Astrocyte of the cerebellum (primary cell): ENCODE results near the gene IL4R.
"Not testable (repeated sequence)": the region's sequence is repeated elsewhere in the genome, so short reads cannot be mapped to it uniquely, and the experiment has no call there.

Experiments
- DNase-seq: peaks from one replicate; pipeline ENCODE4 v3.0.0-alpha.2; 2011; ENCODE audit warnings: low read depth
- H3K4me3 ChIP-seq: 2 replicates; pipeline ENCODE4 v1.5.1; 2011; ENCODE audit warnings: mild to moderate bottlenecking, low read depth, low read length, moderate library complexity
- in situ Hi-C: cut with HindIII; loops from 2 replicates; pipeline ENCODE4 v1.10.0; 2017; ENCODE audit warnings: low sequenced_read_pairs
- TF ChIP-seq, protein P1 (sequence below): IDR thresholded peaks from 2 replicates; pipeline ENCODE4 v1.5.1; 2012; ENCODE audit warnings: low read length, low read depth, moderate library complexity, mild to moderate bottlenecking; ENCODE audit errors: missing control alignments

The IL4R gene

DNA sequence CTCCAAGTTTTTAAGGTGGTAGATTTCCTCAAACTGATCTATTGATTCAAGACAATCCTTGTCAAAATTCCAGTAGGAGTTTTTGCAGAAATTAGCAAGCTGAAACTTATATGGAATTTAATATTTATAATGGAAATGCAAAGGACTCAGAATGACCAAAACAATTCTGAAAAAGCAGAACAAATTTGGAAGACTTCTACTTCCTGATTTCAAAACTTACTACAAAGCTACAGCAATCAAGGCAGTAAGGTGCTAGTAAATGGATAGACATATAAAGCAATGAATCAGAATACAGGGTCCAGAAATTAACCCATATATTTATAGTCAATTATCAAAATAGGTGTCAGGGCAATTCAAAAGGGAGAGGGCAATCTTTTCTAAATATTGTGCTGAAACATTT lies 76.4 kb downstream of the IL4R start:
- TF ChIP-seq, protein P1, sequence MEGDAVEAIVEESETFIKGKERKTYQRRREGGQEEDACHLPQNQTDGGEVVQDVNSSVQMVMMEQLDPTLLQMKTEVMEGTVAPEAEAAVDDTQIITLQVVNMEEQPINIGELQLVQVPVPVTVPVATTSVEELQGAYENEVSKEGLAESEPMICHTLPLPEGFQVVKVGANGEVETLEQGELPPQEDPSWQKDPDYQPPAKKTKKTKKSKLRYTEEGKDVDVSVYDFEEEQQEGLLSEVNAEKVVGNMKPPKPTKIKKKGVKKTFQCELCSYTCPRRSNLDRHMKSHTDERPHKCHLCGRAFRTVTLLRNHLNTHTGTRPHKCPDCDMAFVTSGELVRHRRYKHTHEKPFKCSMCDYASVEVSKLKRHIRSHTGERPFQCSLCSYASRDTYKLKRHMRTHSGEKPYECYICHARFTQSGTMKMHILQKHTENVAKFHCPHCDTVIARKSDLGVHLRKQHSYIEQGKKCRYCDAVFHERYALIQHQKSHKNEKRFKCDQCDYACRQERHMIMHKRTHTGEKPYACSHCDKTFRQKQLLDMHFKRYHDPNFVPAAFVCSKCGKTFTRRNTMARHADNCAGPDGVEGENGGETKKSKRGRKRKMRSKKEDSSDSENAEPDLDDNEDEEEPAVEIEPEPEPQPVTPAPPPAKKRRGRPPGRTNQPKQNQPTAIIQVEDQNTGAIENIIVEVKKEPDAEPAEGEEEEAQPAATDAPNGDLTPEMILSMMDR = no peak
- in situ Hi-C loops = no loop called here

DNA sequence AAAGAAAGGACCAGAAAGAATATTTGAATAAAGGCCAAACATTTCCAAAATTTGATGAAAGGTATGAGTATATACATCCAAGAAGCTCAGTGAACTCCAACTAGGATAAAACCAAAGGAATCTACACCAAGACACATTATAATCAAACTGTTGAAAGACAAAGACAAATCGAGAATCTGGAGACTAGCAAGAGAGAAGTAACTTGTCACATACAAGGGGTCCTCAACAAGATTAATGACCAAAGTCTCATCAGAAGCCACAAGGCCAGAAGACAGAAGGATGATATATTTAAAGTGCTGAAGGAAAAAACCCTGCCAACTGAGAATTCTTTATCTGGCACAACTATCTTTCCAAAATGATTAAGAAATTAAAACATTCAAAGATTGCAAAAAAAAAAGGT lies 78.9 kb downstream of the IL4R start:
- DNase-seq = no peak
- TF ChIP-seq, protein P1 = no peak
- H3K4me3 ChIP-seq = no peak overlapping the region
- in situ Hi-C loops = no loop called here

More for the DNA sequence above, 76.4 kb downstream of the IL4R start:
- H3K4me3 ChIP-seq = no peak overlapping the region
- no peak for DNase-seq

DNA sequence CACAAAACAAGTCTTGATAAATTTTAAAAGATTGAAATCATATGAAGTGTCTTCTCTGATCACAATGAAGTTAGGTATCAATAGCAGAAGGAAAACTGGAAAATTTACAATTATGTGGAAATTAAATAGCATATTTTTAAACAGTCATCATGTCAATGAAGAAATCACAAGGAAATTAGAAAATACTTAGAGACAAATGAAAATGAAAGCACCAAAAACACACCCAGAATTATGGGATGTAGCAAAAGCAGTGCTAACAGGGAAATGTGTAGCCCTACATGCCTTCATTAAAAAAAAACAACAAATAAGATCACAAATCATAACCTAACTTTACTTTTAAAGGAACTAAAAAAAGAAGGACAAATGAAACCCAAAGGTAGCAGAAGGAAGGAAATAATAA lies 80.7 kb downstream of the IL4R start:
- TF ChIP-seq, protein P1 = no peak
- DNase-seq = no peak
- in situ Hi-C loops = no loop called here
- no peak overlapping the region for H3K4me3 ChIP-seq

DNA sequence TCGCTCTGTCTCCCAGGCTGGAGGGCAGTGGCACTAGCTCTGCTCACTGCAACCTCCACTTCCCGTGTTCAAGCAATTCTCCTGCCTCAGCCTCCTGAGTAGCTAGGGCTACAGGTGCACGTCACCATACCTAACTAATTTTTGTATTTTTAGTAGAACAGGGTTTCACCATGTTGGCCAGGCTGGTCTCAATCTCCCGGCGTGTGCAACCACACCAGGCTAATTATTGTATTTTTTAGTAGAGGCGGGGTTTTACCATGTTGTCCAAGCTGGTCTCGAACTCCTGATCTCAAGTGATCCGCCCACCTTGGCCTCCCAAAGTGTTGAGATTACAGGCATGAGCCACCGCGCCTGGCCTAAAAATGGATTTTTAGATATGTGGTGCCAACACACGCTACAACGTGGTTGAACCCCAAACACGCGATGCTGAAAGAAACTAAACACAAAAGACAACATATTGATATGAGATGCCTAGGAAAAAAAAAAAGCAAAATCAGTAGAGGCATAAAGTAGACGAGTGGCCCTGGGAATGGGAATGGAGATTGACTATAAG lies 84.6 kb downstream of the IL4R start:
- in situ Hi-C loops, DNase-seq, H3K4me3 ChIP-seq: not testable (repeated sequence)

DNA sequence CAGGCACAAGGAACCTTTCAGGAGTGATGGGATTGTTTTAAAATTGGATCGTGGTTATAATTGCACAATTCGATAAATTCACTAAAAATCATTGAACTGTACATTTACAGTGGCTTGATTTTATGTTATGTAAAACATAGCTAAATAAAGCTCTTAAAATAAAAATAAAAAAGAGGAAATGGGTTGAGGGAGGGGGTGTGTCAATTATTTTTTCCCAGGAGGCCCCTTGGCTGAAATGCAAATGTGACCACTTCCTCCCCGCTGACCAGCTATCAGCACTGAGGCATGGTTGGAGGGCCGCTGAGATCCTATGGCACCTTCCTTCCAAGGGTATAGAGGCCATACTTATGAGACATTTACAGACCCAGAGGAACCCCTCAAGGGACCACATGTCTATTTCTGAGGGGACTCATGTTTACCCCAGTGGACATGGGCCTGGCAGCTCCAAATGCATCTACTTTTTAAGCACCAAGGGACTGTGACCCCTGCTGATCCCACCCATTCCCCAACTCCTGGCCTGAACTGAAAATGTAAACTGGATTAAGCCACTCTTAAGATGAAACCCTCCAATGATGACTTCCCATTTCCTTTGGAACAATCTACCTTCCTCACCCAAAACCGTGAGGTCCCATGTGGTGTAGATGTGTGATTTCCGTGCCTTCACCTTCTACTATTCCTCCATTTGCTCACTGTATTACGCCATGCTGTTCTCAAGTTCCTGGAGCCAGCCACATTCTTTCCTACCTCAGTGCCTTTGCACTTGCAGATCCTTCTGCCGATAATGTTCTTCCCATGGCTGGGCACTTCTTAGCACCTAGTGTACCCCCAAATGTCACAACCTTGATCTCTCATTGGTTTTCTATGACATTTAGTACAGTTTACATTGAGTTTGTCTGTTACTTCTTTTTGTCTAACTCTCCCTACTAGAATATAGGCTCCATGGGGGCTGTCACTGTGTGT lies 85.4 kb downstream of the IL4R start:
- TF ChIP-seq, protein P1 = no peak
- no peak overlapping the region for H3K4me3 ChIP-seq
- in situ Hi-C loops = no loop called here
- DNase-seq = no peak

DNA sequence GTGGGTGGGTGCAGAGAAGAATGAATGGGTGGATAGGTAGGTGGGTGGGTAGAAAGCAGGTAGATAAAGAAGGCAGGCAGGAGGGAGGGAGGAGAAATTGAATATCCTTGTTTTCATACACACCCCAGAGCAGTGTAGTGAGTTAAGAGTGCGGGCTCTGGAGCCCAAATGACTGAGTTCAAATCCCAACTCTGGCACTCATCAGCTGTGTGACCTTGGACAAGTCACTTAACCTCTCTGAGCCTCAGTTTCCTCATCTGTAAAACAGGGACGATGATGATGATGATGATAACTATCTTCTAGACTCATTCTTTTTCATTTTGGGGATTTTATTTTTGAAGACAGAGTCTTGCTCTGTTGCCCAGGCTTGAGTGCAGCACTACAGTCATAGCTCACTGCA lies 86.2 kb downstream of the IL4R start:
- DNase-seq = no peak
- TF ChIP-seq, protein P1 = no peak
- in situ Hi-C loops = no loop called here
- H3K4me3 ChIP-seq = no peak overlapping the region

DNA sequence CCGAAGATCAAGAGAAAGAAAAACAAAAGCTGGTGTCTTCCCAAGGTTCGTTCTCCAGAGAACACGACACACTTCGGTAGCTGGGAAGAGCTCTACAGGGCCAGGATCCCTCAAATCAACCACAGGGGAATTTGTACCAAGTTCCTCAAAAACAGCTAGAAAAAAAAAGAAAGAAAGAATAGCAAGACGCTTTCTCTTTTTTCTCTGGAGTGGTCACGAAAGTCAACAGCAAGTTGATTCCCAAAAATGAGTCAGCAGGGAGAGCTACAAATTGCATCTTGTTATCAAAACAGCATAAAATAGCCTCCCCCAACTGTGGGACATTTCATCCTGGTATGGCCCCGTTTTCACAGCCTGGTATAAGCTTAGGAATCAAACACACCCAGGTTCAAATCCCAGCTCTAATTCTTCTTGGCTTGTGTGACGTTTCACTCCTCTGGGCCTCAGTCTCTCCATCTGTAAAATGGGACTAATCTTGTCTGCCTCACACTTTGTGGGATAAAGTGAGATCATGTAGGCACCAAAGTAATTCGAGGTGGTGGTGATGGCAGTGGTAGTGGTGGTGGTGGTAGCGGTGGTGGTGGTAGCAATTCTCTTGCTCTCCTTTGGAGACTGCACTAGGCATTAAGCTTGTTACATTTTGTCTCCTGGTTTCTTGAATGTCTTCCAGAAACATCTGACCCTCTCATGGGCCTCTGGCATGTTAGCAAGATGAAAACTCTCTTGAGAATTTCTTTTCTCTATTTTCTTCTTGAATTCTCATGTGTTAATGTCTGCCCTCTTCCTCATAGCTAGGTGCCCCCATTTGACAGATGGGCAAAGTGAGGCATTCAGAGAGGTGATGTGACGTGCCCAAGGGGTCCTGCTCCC lies 87.2 kb downstream of the IL4R start:
- peak; percentile 57 for DNase-seq
- H3K4me3 ChIP-seq = no peak overlapping the region
- TF ChIP-seq, protein P1 = no peak
- in situ Hi-C loops = no loop called here
